ENCODE measurements around the gene KCTD3. TPM values are rescaled to one million over a fixed set of nuclear protein-coding genes. Genes with fewer than 3 reads are reported as not detected.

The KCTD3 gene
- polyA plus RNA-seq, 4 donors, result 59.9 to 76.7 (median 73.9) TPM

- no peak for DNase-seq (ENCODE audit: low read depth in 4 of 4, low spot score in 3 of 4)
Measured at GRCh38 chr1:215603319-215603718, 36.2 kb downstream of the KCTD3 start.

- no peak for DNase-seq (ENCODE audit: low read depth in 4 of 4, low spot score in 3 of 4)
Measured at GRCh38 chr1:215605011-215605621, 38.0 kb downstream of the KCTD3 start.

GRCh38 chr1:215606036-215606435, 38.9 kb downstream of the KCTD3 start:
- no peak for DNase-seq (ENCODE audit: low read depth in 4 of 4, low spot score in 3 of 4)

GRCh38 chr1:215606564-215607168, 39.6 kb downstream of the KCTD3 start:
- no peak for DNase-seq (ENCODE audit: low read depth in 4 of 4, low spot score in 3 of 4)

DNA sequence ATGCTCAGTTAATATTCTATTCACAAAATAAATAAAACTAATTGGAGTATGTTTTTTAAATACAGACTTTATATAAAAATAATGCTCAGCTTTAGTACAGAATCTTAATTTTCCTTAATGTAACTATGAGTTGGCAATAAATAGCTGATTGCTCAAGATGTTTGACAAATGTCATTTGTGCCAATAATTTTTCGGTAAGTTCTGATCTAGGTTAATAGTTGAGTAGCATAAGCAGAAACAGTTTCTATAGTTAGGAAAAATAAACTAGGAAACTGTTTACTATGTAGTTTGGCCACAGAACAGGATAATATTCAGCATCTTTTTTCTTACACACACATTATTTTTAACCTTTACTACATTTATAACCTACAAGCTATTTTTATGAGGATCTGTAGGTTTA, 40.3 kb downstream of the KCTD3 start:
- DNase-seq (ENCODE audit: low read depth in 4 of 4, low spot score in 3 of 4), result no peak

GRCh38 chr1:215608646-215609045, 41.5 kb downstream of the KCTD3 start:
- DNase-seq (ENCODE audit: low read depth in 4 of 4, low spot score in 3 of 4), result no peak

GRCh38 chr1:215612391-215612790, 45.3 kb downstream of the KCTD3 start:
- DNase-seq (ENCODE audit: low read depth in 4 of 4, low spot score in 3 of 4), result no peak

- no peak for DNase-seq (ENCODE audit: low read depth in 4 of 4, low spot score in 3 of 4)
Measured at GRCh38 chr1:215617979-215618378, 50.9 kb downstream of the KCTD3 start.

DNA sequence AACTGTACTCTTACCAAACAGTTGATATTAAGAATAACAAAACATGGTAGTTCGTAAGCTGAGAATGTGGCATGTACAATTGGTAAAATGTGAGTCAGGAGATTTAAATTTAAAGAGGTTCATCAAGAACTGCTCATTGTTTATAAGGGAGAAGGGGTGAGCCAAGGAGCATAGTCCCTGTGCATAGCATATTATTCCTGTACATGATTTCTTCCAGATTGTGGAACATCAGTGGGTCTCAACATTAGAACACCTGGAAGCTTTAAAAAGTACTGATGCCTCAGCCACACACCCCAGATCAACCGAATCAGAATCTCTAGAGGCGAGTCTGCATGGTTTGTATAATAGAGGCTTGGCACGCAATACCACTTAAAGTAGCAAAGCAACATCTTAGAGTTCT, 56.1 kb downstream of the KCTD3 start:
- DNase-seq (ENCODE audit: low read depth in 4 of 4, low spot score in 3 of 4), result no peak

GRCh38 chr1:215625949-215626348, 58.8 kb downstream of the KCTD3 start:
- no peak for DNase-seq (ENCODE audit: low read depth in 4 of 4, low spot score in 3 of 4)

GRCh38 chr1:215631040-215631439, 63.9 kb downstream of the KCTD3 start:
- no peak for DNase-seq (ENCODE audit: low read depth in 4 of 4, low spot score in 3 of 4)

DNA sequence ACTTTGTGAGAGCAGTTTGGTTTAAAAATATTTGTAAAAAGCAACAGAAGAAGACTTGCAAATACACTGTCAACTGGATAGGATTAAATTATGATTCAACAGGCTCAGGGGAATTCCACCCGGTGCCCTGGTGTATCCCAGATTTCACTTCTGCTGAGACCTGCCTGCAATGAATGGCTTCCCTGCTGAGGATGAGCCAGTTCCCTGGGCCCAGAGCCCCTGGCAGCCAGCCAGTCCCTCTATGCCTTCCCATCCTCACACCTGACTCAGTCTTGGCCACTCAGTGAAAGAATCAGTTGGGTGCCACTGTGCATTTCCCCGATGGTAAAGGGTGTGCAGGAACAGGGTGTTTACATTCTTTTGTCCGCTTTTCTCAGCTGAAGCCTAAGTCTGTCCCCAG, 64.4 kb downstream of the KCTD3 start:
- no peak for DNase-seq (ENCODE audit: low read depth in 4 of 4, low spot score in 3 of 4)

DNA sequence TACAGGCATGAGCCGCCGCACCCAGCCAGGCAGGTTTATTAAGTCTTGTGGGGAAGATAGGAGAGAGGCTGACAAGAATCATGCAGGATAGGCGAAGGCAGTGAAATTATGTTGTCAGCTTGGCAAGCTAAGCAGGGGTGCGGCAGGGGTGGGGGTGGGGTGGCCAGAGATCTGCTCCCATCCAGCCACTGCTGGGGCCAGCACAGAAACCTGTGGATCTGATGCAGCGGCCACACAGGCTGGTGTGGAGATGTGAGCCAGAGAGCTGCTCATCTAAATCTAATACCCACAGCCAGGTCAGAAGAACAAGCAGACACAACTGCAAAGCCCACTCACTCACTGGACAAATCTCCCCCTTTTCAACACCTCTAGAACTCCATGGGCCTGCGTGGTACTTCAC, 68.7 kb downstream of the KCTD3 start:
- no peak for DNase-seq (ENCODE audit: low read depth in 4 of 4, low spot score in 3 of 4)

DNA sequence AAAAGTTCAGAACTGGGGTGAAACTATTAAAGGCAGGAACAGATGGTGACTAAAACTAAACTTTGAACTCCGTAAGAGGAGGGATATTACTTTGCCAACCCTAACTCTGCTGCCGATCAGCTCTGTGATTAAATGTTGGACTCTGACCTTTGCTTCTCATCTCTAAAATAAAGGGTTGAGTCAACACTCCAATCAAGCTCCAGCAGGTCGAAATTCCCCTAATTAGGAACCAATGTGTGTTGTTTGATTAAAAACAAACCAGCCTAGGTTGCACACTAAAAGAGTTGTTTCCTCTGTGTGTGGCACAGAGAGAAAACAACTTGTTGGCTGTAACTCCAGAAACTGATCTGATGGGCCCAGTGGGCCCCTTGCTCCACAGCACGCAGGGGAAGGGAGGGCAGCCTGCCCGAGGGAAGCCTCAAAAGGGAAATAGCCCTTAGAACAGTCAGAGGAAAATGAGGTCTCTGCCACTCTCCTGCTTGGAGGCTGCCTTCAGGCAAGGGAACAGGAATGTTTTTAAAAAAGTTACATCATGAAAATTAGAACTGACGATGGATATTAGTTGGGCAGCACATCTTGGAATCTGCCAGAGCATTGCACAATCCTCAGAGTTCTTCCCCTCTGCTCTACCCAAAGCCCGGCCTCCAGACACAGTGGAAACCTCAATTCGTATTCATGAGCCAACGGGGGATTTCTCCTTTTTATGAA, 69.3 kb downstream of the KCTD3 start:
- no peak for DNase-seq (ENCODE audit: low read depth in 4 of 4, low spot score in 3 of 4)

DNA sequence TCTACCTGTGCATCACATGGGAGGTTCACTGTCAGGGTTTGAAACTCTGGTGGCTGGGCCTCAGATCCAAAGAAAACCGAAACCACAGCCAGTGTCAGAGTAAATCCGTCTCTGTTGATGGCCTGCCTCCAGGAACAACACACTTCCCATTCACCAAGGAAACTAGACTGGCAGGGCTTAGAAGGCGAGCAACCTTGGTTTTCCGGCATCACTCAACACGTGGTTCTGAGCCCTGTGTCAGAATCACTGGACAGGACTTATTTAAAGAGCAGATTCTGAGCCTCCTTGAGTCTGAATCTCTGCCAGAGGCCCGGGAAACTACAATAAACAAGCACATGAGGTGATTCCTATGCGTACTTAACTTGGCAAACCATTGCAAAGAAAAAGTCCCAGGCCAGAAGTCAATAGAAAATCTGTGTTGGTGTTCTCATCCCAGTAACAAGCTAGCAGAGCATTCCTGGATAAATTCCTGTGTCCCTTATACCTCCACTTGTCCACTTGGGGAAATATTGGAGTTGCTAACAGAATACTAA, 70.0 kb downstream of the KCTD3 start:
- no peak for DNase-seq (ENCODE audit: low read depth in 4 of 4, low spot score in 3 of 4)

GRCh38 chr1:215640429-215641148, 73.5 kb downstream of the KCTD3 start:
- no peak for DNase-seq (ENCODE audit: low read depth in 4 of 4, low spot score in 3 of 4)

- no peak for DNase-seq (ENCODE audit: low read depth in 4 of 4, low spot score in 3 of 4)
Measured at GRCh38 chr1:215643592-215644321, 76.7 kb downstream of the KCTD3 start.

- no peak for DNase-seq (ENCODE audit: low read depth in 4 of 4, low spot score in 3 of 4)
Measured at GRCh38 chr1:215645182-215645581, 78.1 kb downstream of the KCTD3 start.

DNA sequence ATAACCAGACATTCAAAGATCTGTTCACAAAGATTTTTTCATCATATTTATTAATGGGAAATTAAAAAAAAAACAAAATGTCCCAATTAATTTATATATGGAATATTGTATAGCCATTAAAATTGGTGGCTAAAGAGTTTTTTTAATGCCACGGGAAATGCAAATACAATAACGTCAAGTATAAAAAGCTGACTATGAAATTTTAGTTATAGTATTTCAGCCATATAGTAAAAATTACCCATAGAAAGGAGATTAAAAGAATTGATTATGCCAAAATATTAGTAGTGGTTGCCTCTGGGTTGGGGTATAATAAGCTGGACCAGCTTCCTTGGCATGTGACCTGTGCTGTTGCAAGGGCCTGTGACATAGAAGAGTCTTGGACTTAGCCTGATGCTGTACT, 78.8 kb downstream of the KCTD3 start:
- DNase-seq (ENCODE audit: low read depth in 4 of 4, low spot score in 3 of 4), result no peak

GRCh38 chr1:215647738-215648137, 80.6 kb downstream of the KCTD3 start:
- DNase-seq (ENCODE audit: low read depth in 4 of 4, low spot score in 3 of 4), result no peak

DNA sequence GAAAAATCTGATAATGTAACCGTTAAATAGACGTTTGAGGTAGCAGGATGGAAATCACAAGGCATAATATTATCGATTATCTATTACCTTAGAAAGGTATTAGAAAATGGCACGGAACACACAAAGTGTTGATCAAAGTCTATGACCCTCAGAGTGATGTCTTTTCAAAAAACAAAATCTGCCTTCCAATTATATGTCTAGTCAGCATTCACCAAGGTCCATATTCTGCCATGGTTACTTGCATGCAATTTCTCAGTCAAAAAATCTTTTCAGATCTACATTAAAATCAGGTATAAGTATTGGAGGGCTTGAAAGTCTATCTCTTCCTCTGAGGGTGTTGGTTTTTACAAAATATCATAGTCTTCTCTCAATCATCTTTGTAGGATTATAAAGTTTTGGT, 81.9 kb downstream of the KCTD3 start:
- no peak for DNase-seq (ENCODE audit: low read depth in 4 of 4, low spot score in 3 of 4)
